Femur (tissue), 1 donor: ENCODE measurements around the gene SNX1.

Experiments used
- DNase-seq: peaks from one replicate; pipeline ENCODE4 v3.0.0-alpha.2; 2017

SNX1 gene

GRCh38 chr15:64164436-64164835, 68.7 kb downstream of the SNX1 start:
- no peak for DNase-seq

GRCh38 chr15:64166102-64166890, 70.5 kb downstream of the SNX1 start:
- DNase-seq, result no peak

- DNase-seq, result no peak
Measured at GRCh38 chr15:64180235-64180824, 84.5 kb downstream of the SNX1 start.

- DNase-seq, result no peak
Measured at GRCh38 chr15:64182859-64183370, 87.1 kb downstream of the SNX1 start.

GRCh38 chr15:64185146-64185911, 89.5 kb downstream of the SNX1 start:
- no peak for DNase-seq

GRCh38 chr15:64187396-64188191, 91.8 kb downstream of the SNX1 start:
- no peak for DNase-seq
